IMR-90 (cell line): ENCODE results near the gene COX7B. TPM values are rescaled to one million over a fixed set of nuclear protein-coding genes. Genes with fewer than 3 reads are reported as not detected.

Experiments
- ATAC-seq: fragments of 200-7000 bp; cut with Tn5 transposase; 2 replicates; pipeline ENCODE4 v1.9.1; 2020; ENCODE audit warnings: low read depth, mild to moderate bottlenecking, moderate library complexity
- BruUV-seq: library from RNA; stranded (reverse); fragments of 400-500 nt; replicated peaks from 2 replicates; lab custom pipeline; 2021; lab: Mats Ljungman, UMichigan
- CTCF ChIA-PET: fragments of 300-600 bp; formaldehyde crosslinking; extraction: SDS; loops from one replicate; lab custom pipeline; 2021; ENCODE audit warnings: antibody characterized with exemption; lab: Yijun Ruan, JAX
- POLR2A ChIA-PET: fragments of 300-600 bp; sonication (Branson Sonifier 250); formaldehyde crosslinking; loops from one replicate; lab custom pipeline; 2022; ENCODE audit warnings: antibody characterized with exemption; ENCODE audit not compliant: unreplicated experiment; lab: Charles Lee
- DNase-seq: peaks from one replicate; pipeline ENCODE4 v3.0.0; 2013
- H2AFZ ChIP-seq: replicated peaks from 2 replicates; pipeline ENCODE3; 2013; ENCODE audit warnings: low read length, mild to moderate bottlenecking; ENCODE audit not compliant: poor library complexity
- H2AK5ac ChIP-seq: 2 replicates; pipeline ENCODE4 v1.6.1; 2013; ENCODE audit warnings: low read depth, low read length, inconsistent platforms
- H2AK9ac ChIP-seq: replicated peaks from 2 replicates; pipeline ENCODE3; 2013; ENCODE audit warnings: mild to moderate bottlenecking, low read depth, low read length, moderate library complexity; ENCODE audit not compliant: poor library complexity
- H2BK120ac ChIP-seq: 2 replicates; pipeline ENCODE4 v1.6.1; 2013; ENCODE audit warnings: low read depth, low read length, inconsistent platforms
- H2BK15ac ChIP-seq: 3 replicates; pipeline ENCODE4 v1.6.1; 2013; ENCODE audit warnings: low read depth, low read length, inconsistent platforms
- H2BK20ac ChIP-seq: 2 replicates; pipeline ENCODE4 v1.6.1; 2013; ENCODE audit warnings: low read depth, mild to moderate bottlenecking, inconsistent platforms, low read length, moderate library complexity
- H2BK5ac ChIP-seq: 2 replicates; pipeline ENCODE4 v1.6.1; 2013; ENCODE audit warnings: mild to moderate bottlenecking, low read depth, low read length, inconsistent platforms; ENCODE audit not compliant: poor library complexity, severe bottlenecking
- H3K14ac ChIP-seq: replicated peaks from 2 replicates; pipeline ENCODE4 v1.6.1; 2013; ENCODE audit warnings: low read depth, low read length, inconsistent platforms
- H3K18ac ChIP-seq: 2 replicates; pipeline ENCODE4 v1.6.1; 2013; ENCODE audit warnings: low read depth, low read length, control low read depth
- H3K23ac ChIP-seq: 2 replicates; pipeline ENCODE4 v1.6.1; 2013; ENCODE audit warnings: low read depth, low read length, inconsistent platforms
- H3K27ac ChIP-seq: 2 replicates; pipeline ENCODE4 v1.5.1; 2013; ENCODE audit warnings: mild to moderate bottlenecking, control low read depth, low read length; ENCODE audit not compliant: insufficient read depth
- H3K27me3 ChIP-seq: 2 replicates; pipeline ENCODE4 v1.6.1; 2013; ENCODE audit warnings: low read length; ENCODE audit not compliant: control insufficient read depth, insufficient read depth
- H3K36me3 ChIP-seq: 2 replicates; pipeline ENCODE4 v1.6.1; 2013; ENCODE audit warnings: low read length, mixed read lengths; ENCODE audit not compliant: control insufficient read depth, insufficient read depth
- H3K4ac ChIP-seq: 2 replicates; pipeline ENCODE4 v1.6.1; 2013; ENCODE audit warnings: low read depth, low read length, inconsistent platforms
- H3K4me1 ChIP-seq: 2 replicates; pipeline ENCODE4 v1.6.1; 2013; ENCODE audit warnings: low read length, mixed read lengths; ENCODE audit not compliant: control insufficient read depth, insufficient read depth
- H3K4me2 ChIP-seq: 2 replicates; pipeline ENCODE4 v1.6.1; 2013; ENCODE audit warnings: low read depth, mild to moderate bottlenecking, control low read depth, low read length, moderate library complexity
- H3K4me3 ChIP-seq: 2 replicates; pipeline ENCODE4 v1.5.1; 2013; ENCODE audit warnings: low read depth, mild to moderate bottlenecking, control low read depth, low read length, moderate library complexity; ENCODE audit not compliant: insufficient read depth
- H3K56ac ChIP-seq: 2 replicates; pipeline ENCODE4 v1.6.1; 2013; ENCODE audit warnings: low read length, inconsistent platforms; ENCODE audit not compliant: insufficient read depth; ENCODE audit errors: extremely low read depth
- H3K79me1 ChIP-seq, 2 experiments: 2 replicates each; pipeline ENCODE4 v1.6.1; 2013; ENCODE audit warnings: low read length in 2 of 2, inconsistent platforms in 1 of 2, low read depth in 1 of 2
- H3K9ac ChIP-seq: 2 replicates; pipeline ENCODE4 v1.6.1; 2013; ENCODE audit warnings: low read depth, low read length, control low read depth
- H3K9me1 ChIP-seq: 2 replicates; pipeline ENCODE4 v1.6.1; 2013; ENCODE audit warnings: low read length, inconsistent platforms; ENCODE audit not compliant: insufficient read depth
- H3K9me3 ChIP-seq: 2 replicates; pipeline ENCODE4 v1.6.1; 2013; ENCODE audit warnings: low read length; ENCODE audit not compliant: control insufficient read depth, insufficient read depth
- H4K20me1 ChIP-seq: 2 replicates; pipeline ENCODE4 v1.6.1; 2013; ENCODE audit warnings: low read length, inconsistent platforms; ENCODE audit not compliant: insufficient read depth
- H4K5ac ChIP-seq: 2 replicates; pipeline ENCODE4 v1.6.1; 2013; ENCODE audit warnings: mild to moderate bottlenecking, low read depth, low read length, control low read depth
- H4K8ac ChIP-seq, 2 experiments: 2 replicates each; pipeline ENCODE4 v1.6.1; 2013; ENCODE audit warnings: low read depth in 2 of 2, low read length in 2 of 2, control low read depth in 1 of 2, inconsistent platforms in 1 of 2
- H4K91ac ChIP-seq: 2 replicates; pipeline ENCODE4 v1.6.1; 2013; ENCODE audit warnings: low read depth, low read length, inconsistent platforms; ENCODE audit not compliant: insufficient read depth
- MAZ ChIP-seq: IDR thresholded peaks from 2 replicates; pipeline ENCODE4 v1.6.1; 2012; ENCODE audit warnings: low read depth, mild to moderate bottlenecking, low read length, improper control_type of control experiment, moderate library complexity, borderline replicate concordance
- RAD21 ChIP-seq: IDR thresholded peaks from 2 replicates; pipeline ENCODE4 v1.6.1; 2012; ENCODE audit warnings: low read length, improper control_type of control experiment
- WGBS, 2 experiments: methylation state at CpG; one replicate each; pipeline versions ENCODE4 v1.1.5 to v1.1.7; 2013; ENCODE audit warnings: missing lambda C conversion rate in 2 of 2; ENCODE audit not compliant: insufficient read length in 1 of 2; ENCODE audit errors: extremely low coverage in 2 of 2; 5-methylcytosine and 5-hydroxymethylcytosine counted together
- dilution Hi-C: fragments of 300-500 bp; cut with HindIII; formaldehyde crosslinking; loops from one replicate; pipeline ENCODE4 v1.14.3; 2018; ENCODE audit warnings: low sequenced_read_pairs; ENCODE audit not compliant: unreplicated experiment
- in situ Hi-C: fragments of 300-500 bp; cut with MboI; formaldehyde crosslinking; loops from 3 replicates; pipeline ENCODE4 v1.14.3; 2019; ENCODE audit warnings: low sequenced_read_pairs, inconsistent platforms, mixed read lengths
- intact Hi-C: fragments of 100-400 bp; cut with micrococcal nuclease; formaldehyde crosslinking; loops from 2 replicates; pipeline ENCODE4 v1.10.0; 2022
- polyA plus RNA-seq, 3 experiments: library from polyadenylated mRNA; depleted of rRNA; stranded (reverse); fragments of >200 nt; gene quantifications; 2 replicates each; pipeline ENCODE4 v1.2.3, GENCODE V29; 2012; ENCODE audit warnings: low replicate concordance in 1 of 3
- total RNA-seq: library from RNA; depleted of rRNA; stranded (reverse); fragments of >200 nt; gene quantifications from 2 replicates; pipeline ENCODE4 v1.2.3, GENCODE V29; 2012
- TF ChIP-seq, protein P1 (sequence below): fragments of 150-350 bp; IDR thresholded peaks from 2 replicates; pipeline ENCODE4 v1.6.1; 2016; ENCODE audit warnings: low read depth, mild to moderate bottlenecking, low read length, moderate library complexity, borderline replicate concordance

Gene COX7B
- total and polyA plus RNA-seq, 2 of the 4 experiments (the other 2 are of a cell fraction), result 330 to 912 TPM

GRCh38 chrX:77930581-77930980 lies 31.3 kb downstream of the COX7B start:
- no peak for TF ChIP-seq RAD21
- TF ChIP-seq, protein P1, sequence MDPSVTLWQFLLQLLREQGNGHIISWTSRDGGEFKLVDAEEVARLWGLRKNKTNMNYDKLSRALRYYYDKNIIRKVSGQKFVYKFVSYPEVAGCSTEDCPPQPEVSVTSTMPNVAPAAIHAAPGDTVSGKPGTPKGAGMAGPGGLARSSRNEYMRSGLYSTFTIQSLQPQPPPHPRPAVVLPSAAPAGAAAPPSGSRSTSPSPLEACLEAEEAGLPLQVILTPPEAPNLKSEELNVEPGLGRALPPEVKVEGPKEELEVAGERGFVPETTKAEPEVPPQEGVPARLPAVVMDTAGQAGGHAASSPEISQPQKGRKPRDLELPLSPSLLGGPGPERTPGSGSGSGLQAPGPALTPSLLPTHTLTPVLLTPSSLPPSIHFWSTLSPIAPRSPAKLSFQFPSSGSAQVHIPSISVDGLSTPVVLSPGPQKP, result no peak
- no peak for TF ChIP-seq MAZ
- H4K5ac ChIP-seq, result no peak overlapping the region
- H3K27ac ChIP-seq, result no peak overlapping the region
- no peak overlapping the region for H2BK120ac ChIP-seq
- H2BK5ac ChIP-seq, result no peak overlapping the region
- no peaks in the 10 kb centered on the region for H4K20me1 ChIP-seq
- no peaks in the 10 kb centered on the region for H3K9me1 ChIP-seq
- DNase-seq (no peak), ATAC-seq (no peak)
- no peaks in the 10 kb centered on the region for H3K4me1 ChIP-seq
- H3K4ac ChIP-seq, result no peak overlapping the region
- dilution Hi-C loops (no loop called here), in situ Hi-C loops (no loop called here), intact Hi-C loops (no loop called here)
- H4K8ac ChIP-seq, result no peak overlapping the region
- ChIA-PET POLR2A (no interaction called here), CTCF (no interaction called here)
- no peak overlapping the region for H2AFZ ChIP-seq
- H3K56ac ChIP-seq, result no peak overlapping the region
- H2BK20ac ChIP-seq, result no peak overlapping the region
- H3K18ac ChIP-seq, result no peak overlapping the region
- no peak overlapping the region for H3K4me3 ChIP-seq
- H3K14ac ChIP-seq, result no peak overlapping the region
- no peak overlapping the region for H2AK5ac ChIP-seq
- H2BK15ac ChIP-seq, result no peak overlapping the region
- BruUV-seq, result no TSS peak
- H3K4me2 ChIP-seq, result no peak overlapping the region
- H3K23ac ChIP-seq, result no peak overlapping the region
- H4K91ac ChIP-seq, result no peak overlapping the region
- H3K9ac ChIP-seq, result no peak overlapping the region
- no peaks in the 10 kb centered on the region for H3K79me1 ChIP-seq
- no peak overlapping the region for H2AK9ac ChIP-seq
- H3K9me3 ChIP-seq, result no peaks in the 10 kb centered on the region
- WGBS, 2 experiments, result no CpG with 5 or more reads among the region's 1 CpG
- H3K36me3 ChIP-seq, result no peaks in the 10 kb centered on the region
- H3K27me3 ChIP-seq, result no peaks in the 10 kb centered on the region
